Thoracic aorta (tissue), 2 donors: ENCODE data around the gene ALB. TPM values are rescaled to one million over a fixed set of nuclear protein-coding genes. Genes with fewer than 3 reads are reported as not detected.

Experiments used
- ATAC-seq: fragments of 150-250 bp; one replicate; pipeline ENCODE4 v1.8.0; 2017; ENCODE audit warnings: low read depth; ENCODE audit not compliant: insufficient number of reproducible peaks, low FRiP score
- DNase-seq: peaks from one replicate; pipeline ENCODE4 v3.0.0-alpha.2; 2020; ENCODE audit warnings: low spot score
- H3K27ac ChIP-seq, 2 donors: fragments of 200-600 bp; sonication (generic); 1 replicate in 1 of 2; 2 replicates in 1 of 2; pipeline ENCODE4 v1.5.1; 2016; ENCODE audit warnings: mild to moderate bottlenecking in 2 of 2, moderate library complexity in 2 of 2
- H3K27me3 ChIP-seq: fragments of 200-600 bp; sonication (generic); replicated peaks from 2 replicates; pipeline ENCODE4 v1.6.0; 2016; ENCODE audit warnings: mild to moderate bottlenecking; ENCODE audit not compliant: insufficient read depth
- H3K36me3 ChIP-seq: fragments of 200-600 bp; sonication (generic); one replicate; pipeline ENCODE4 v1.5.1; 2016
- H3K4me1 ChIP-seq, 2 donors: fragments of 200-600 bp; sonication (generic); 1 replicate in 1 of 2; 2 replicates in 1 of 2; pipeline versions ENCODE4 v1.5.1 to v1.6.0; 2016; ENCODE audit warnings: low read depth in 2 of 2, mild to moderate bottlenecking in 1 of 2; ENCODE audit not compliant: control insufficient read depth in 1 of 2
- H3K4me3 ChIP-seq: fragments of 200-600 bp; sonication (generic); 2 replicates; pipeline ENCODE4 v1.5.1; 2016; ENCODE audit warnings: mild to moderate bottlenecking
- H3K9me3 ChIP-seq: fragments of 200-600 bp; sonication (generic); 2 replicates; pipeline ENCODE4 v1.5.1; 2016
- total RNA-seq, 2 donors: library from RNA; depleted of rRNA; stranded (reverse); fragments of >200 nt; gene quantifications; one replicate each; pipeline versions ENCODE4 v1.1.0 to v1.2.3, GENCODE V29; 2016
- TF ChIP-seq, protein P1 (sequence below): fragments of 200-600 bp; sonication (generic); IDR thresholded peaks from one replicate; pipeline ENCODE4 v1.5.1; 2019; ENCODE audit warnings: antibody characterized with exemption

Gene ALB
- total RNA-seq, 2 donors from 2014 or later: not detected

DNA sequence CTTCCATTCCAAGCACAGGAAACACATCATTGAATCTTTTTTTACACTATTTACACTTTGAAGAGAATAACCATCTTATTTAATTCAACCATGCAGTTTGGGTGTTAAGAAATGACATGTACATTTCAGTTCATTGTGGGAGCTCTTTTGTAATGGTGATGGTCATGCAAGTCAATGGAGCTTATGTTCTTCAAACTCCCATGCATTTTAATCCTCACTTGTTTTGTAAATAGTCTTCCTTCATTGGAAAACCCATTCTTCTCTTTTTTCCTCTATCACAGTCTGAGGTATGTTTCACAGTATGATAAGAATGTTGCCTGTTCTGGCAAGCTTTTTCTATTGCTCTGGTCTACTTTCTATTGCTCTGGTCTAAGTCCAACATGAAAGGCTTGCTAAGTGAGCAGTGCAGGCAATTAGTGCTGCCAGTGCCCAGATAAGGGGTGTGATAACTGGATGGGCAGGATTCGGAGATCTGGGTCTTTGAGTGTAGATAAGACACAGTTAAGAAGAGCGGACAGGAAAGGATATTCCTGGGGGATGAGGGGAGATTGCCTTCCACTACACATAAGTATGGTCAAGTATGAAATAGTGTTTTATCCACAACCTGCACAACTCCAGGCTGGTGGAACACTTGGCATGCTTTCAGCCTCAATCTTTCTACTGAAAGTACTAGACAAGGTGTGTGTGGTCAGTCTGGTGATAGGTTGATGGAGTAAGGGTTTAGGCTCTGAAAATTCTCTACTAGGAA, 49.0 kb downstream of the ALB start:
- ATAC-seq (no peak), DNase-seq (no peak)
- H3K4me1 ChIP-seq: peaks cover 4 to 24% of the 10 kb centered on the region in 2 donors
- H3K27ac ChIP-seq: peak overlapping the region in 1 of 2 donors; percentile 24
- TF ChIP-seq, protein P1, sequence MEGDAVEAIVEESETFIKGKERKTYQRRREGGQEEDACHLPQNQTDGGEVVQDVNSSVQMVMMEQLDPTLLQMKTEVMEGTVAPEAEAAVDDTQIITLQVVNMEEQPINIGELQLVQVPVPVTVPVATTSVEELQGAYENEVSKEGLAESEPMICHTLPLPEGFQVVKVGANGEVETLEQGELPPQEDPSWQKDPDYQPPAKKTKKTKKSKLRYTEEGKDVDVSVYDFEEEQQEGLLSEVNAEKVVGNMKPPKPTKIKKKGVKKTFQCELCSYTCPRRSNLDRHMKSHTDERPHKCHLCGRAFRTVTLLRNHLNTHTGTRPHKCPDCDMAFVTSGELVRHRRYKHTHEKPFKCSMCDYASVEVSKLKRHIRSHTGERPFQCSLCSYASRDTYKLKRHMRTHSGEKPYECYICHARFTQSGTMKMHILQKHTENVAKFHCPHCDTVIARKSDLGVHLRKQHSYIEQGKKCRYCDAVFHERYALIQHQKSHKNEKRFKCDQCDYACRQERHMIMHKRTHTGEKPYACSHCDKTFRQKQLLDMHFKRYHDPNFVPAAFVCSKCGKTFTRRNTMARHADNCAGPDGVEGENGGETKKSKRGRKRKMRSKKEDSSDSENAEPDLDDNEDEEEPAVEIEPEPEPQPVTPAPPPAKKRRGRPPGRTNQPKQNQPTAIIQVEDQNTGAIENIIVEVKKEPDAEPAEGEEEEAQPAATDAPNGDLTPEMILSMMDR: no peak
- H3K27me3 ChIP-seq: no peaks in the 10 kb centered on the region
- no peak overlapping the region for H3K4me3 ChIP-seq
- no peaks in the 10 kb centered on the region for H3K36me3 ChIP-seq
- H3K9me3 ChIP-seq: no peaks in the 10 kb centered on the region

DNA sequence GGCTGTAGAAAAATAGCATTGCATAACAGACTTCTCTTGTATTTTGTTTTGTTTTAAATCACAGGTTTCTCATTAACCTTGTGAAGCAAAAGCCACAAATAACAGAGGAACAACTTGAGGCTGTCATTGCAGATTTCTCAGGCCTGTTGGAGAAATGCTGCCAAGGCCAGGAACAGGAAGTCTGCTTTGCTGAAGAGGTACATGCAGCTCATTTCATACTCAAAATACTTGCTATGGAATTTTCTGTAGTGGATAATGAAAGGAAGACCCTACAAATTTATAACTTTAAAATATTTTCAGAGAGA, 49.6 kb downstream of the ALB start:
- H3K4me3 ChIP-seq: no peak overlapping the region
- peaks cover 4 to 24% of the 10 kb centered on the region in 2 donors for H3K4me1 ChIP-seq
- no peaks in the 10 kb centered on the region for H3K27me3 ChIP-seq
- H3K9me3 ChIP-seq: no peaks in the 10 kb centered on the region
- ATAC-seq: no peak
- no peaks in the 10 kb centered on the region for H3K36me3 ChIP-seq
- TF ChIP-seq, protein P1: no peak
- H3K27ac ChIP-seq: peak overlapping the region in 1 of 2 donors; percentile 24
- no peak for DNase-seq

DNA sequence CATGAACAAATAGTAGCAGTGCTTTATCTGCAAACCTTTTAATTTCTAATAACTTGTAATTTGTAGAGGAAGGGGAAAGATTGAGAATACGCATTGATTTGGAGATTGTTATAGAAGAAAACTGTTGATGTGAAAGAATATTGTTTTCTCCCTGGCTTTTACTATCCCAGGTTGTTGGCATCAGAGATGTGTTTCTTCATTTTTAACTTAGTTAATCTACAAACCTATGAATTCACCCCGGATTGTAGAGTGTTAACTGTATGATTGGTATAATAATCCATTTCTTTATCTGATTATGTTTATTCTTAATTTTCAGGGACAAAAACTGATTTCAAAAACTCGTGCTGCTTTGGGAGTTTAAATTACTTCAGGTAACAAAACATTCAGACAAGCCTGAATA, 50.8 kb downstream of the ALB start:
- TF ChIP-seq, protein P1: no peak
- H3K4me1 ChIP-seq: peaks cover 4 to 23% of the 10 kb centered on the region in 2 donors

DNA sequence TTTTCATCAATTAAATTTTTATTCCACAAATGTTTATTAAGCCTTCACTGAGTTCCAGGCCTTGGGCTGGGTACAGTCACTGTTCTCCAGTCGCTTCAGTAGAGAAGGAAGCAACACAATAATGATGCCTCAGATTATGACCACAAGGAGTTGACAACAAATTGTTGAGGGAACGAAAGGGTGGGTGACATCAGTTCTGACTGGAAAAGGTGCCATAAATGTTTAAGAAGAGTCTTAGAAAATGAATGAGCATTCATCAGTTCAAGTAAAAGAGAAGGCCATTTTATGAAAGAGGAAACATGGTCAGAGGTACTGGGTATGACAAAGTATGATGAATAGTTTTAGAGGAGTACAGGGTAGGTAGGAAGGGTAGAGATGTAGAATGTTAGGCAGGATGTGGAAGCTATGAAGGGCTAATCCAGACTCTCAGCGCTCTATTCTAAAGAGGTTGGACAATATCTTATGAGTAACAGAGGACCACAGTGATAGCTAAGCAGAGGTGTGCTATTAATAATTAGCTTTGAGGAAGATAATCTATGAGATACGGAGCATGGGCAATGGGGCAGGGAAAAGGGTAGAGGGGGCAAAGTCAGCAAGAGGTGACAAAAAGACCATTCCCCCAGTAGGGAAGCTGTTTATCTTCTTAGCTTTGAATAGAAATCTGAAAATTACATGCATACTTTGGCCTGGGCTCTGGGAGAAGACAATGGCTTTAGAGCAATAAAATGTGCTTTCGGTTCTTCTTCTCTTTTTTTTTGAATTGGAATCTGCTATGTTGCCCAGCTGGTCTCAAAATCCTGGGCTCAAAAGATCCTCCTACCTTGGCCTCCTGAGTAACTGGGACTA, 52.3 kb downstream of the ALB start:
- no peaks in the 10 kb centered on the region for H3K27me3 ChIP-seq
- peaks cover 0 to 10% of the 10 kb centered on the region in 2 donors for H3K4me1 ChIP-seq
- no peak overlapping the region for H3K4me3 ChIP-seq
- H3K27ac ChIP-seq: no peak overlapping the region
- no peak for ATAC-seq
- no peaks in the 10 kb centered on the region for H3K36me3 ChIP-seq
- TF ChIP-seq, protein P1: no peak
- no peak for DNase-seq
- no peaks in the 10 kb centered on the region for H3K9me3 ChIP-seq

More for the DNA sequence above, 50.8 kb downstream of the ALB start:
- ATAC-seq (no peak), DNase-seq (no peak)
- Histone ChIP-seq H3K27me3 (no peaks in the 10 kb centered on the region), H3K4me3 (no peak overlapping the region), H3K9me3 (no peaks in the 10 kb centered on the region), H3K36me3 (no peaks in the 10 kb centered on the region), H3K27ac (no peak overlapping the region)
